MV-4-11 (cell line): ENCODE results near the gene DTD2.
"Not testable (repeated sequence)": the region's sequence is repeated elsewhere in the genome, so short reads cannot be mapped to it uniquely, and the experiment has no call there.

ENCODE experiments used
- DNase-seq: peaks from one replicate; lab custom pipeline; 2025; lab: John Stamatoyannopoulos, UW

Gene DTD2

DNA sequence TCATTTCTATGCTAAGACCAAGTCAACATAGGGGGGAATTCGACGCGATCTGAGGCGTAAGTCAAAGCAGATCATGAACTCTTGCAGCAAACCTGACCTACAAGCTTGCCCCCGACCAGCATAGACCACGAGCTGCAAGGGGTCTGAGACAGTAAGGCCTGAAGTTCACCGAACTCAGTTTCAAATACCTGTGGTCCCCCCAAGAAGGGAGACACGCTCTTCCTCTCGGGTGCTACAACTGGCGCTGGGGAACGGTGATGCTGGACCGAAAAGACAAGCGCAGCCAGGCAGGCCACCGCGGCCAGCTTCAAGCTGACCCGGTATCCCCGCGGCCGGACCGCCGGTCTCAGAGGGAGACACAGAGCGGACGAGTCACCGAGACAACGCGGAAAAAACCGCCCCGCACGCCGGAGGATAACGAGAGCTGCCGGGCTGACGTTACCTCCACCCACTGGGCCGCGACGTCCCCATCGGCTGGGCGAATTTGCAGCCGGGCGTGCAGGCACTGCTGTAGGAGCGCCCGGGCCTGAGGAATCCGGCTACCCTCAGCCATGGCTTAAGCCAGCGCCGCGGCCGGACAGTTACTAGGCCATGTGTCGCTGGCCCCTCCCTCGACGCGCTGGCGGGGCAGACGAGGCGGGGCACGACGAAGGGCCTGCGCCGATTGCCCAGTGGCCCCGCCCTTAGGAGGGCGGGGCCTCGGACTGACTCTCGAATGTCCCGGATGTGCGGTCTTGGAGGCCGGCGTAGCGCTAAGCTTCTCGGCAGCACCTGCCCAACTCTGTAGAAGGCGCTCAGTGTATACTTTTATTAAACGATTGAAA lies at the start of gene DTD2:
Gene DTD2 (minus strand): TSS at position 666 of the 824 bp plus-strand sequence. CDS start 113 bp downstream, at position 553.
- peak; percentile 95 for DNase-seq

DNA sequence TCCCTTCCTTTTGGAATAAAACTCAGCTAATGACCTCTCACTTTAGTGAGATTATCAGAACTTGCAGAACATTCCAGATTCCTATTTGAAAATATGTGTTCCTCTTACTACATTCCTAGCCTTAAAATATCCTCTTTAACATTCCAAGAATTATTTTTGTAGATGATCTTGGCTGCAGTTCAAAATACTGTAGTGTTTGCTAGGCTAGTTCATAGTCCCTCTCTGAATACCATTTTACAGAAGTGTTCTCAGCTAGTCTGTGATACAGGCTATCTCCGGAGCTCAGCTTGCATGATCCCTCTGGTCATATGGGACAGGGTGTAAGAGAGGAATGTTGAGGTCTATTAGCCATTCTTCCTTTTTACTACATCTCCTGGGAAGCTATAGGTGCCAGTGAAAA lies 48.1 kb upstream of the DTD2 start:
- DNase-seq: no peak

DNA sequence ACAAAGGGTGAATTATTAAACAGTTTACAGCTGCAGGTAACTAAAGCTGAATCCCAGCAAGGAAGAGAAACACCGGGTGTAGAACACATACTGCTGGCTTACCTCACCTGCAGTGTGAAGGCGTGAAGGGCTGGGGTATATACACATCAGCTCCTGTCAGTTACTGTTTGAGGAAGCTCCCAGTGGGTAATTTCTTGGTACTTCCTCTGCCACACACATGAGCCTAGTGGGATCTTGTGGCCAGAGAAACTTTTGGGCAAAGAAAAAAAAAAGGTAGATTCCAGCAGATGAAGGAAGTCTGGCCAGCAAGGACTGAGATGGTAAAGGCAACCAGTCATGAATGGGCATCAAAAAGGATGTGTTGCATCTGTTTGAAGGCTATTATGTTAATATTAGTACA lies 44.6 kb upstream of the DTD2 start:
- DNase-seq: no peak

DNA sequence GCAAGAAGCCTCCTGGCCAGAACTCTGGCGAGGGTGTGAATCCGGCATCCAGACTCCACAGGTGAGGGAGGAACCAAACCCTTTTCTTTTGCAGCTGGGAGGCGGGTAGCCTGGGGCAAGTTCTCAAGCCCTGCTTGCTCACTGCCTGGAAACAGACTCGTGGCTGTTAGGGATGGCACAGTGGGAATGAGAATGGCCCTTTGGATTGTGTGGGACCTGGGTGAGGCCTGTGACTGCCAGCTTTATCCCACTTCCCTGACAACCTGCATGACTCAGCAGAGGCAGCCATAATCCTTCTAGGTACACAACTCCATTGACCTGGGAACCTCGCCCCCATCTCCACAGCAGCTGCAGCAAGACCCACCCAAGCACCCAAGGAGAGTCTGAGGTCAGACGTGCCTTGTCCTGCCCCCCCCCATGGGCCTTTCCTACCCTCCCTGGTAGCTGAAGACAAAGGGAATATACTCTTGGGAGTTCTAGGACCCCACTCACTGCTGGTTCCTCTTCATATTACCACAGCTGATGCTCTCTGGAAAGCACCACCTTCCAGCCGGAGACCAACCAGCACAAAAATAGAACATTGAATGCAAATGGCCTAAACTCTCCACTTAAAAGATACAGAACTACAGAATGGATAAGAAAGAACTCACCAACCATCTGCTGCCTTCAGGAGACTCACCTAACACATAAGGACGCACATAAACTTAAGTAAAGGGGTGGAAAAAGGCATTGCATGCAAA lies 35.6 kb upstream of the DTD2 start:
- no peak for DNase-seq

DNA sequence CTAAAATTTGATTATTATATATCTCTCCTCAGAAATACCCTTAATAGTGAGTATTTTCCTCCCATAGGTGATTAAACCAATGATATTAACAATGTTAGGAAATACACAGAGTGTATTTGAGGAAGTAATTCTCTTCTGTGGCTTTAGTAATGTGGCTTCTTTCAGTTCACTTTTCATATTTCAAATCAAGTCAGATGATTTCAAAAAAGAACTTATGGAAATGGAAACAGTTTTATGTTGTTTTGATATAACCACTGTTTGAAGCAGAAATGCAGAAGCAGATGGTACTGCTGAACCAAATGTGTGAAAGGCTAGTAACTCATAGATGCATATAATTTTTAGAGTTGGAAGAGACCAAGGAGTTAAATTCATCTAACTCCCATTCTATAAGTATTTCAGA lies 32.4 kb upstream of the DTD2 start:
- peak; percentile 89 for DNase-seq

DNA sequence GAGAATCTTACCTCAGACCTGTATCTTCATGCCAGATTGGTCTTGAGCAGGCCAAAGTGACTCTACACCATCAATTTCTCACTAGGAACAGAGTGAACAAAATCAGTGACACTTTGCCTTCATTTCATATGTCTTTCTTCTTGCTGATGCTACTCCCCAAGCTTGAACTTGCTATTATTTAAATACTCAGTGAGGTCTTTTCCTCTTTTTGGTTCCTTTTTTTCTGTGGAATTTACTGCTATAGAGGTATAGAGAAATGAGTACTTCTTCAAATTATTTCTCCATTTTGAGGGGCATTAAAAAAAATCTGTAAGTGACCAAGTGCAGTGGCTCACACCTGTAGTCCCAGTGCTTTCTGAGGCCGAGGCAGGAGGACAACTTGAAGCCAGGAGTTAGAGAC lies 30.6 kb upstream of the DTD2 start, which contains the start of gene GPR33:
Gene GPR33 (minus strand): TSS at position 154 of the 400 bp plus-strand sequence. CDS start 4,074 bp downstream, outside the sequence.
- peak; percentile 80 for DNase-seq

DNA sequence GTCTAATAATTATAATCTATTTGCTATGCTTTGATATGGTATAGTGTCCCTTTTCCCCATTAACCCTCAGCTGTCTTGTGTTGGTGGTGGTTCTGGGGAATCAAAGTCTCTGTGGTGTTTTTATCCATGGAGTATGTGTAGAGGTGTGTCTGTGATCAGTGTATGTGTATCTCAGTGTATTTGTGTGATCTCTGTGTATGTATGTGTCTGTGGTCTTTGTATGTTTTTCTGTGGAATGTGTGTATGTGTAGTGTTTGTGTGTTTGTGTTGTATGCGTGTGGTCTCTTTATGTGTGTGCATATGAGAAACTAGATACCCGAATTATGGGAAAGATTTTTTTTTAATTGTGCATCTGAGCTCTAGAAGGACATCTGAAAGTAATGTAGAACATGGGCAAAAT lies 29.5 kb upstream of the DTD2 start:
- no peak for DNase-seq

DNA sequence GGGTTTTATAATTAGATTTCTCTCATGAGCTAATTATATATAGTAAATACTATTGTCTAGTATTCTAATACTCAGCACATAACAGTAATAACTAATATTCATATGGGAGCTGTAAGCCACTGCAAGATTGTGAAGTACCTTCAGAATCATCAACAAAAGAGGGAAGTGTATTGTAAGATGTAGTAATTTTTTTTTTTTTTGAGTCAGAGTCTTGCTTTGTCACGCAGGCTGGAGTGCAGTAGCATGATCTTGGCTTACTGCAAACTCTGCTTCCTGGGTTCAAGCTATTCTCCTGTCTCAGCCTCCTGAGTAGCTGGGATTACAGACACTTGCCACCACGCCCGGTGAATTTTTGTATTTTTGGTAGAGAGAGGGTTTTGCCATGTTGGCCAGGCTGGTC lies 27.4 kb upstream of the DTD2 start:
- peak; percentile 77 for DNase-seq

DNA sequence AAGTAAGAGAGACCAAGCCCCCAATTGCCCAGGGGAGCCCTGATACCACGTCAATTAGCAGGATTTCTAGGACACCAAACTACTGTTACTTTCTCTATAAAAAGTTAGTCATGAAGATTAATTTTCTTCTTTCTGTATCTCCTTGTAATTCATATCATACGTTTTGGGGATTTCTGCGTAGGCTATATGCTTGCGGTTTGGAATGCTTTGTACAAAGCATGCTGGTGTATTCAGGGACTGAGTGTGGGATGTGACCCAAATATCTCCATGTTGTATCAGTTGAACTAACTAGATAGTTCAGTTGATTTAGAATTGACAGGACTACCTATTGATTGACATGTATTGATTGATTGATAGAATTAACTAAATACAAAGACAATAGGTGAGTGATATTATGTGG lies 22.9 kb upstream of the DTD2 start:
- DNase-seq: no peak

DNA sequence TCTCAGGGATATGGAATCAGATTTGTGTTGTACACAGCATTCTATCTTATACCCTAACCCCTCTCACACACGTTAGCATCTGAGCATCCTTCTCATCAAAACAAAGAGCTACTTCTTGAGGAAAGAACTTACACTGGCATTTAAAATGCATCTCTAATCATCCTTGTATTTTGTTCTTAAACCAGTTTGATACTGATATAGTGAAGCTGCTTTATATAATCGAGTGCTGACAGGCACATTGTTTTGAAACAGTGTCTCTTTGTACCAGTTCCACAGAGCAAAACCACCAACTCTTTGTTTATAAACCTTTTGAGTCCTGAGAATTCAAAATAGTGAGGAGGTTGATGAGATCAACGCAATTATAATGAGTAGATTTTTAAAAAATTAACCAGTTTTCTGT lies 21.7 kb upstream of the DTD2 start:
- no peak for DNase-seq

DNA sequence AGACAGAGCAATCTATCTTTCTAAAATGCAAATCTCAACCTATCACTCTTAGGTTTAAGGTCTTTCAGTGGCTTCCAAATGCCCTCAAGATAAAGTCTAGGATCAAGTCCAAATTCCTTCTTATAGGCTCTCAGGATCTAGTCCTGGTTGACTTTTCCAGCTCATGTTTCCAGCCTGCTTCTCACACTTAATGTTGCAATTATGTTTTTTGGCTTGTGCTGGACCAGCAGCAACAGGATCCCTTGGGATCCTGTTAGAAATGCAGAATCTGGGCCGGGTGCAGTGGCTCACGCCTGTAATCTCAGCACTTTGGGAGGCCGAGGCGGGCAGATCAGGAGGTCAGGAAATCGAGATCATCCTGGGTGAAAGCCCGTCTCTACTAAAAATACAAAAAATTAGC lies 19.9 kb upstream of the DTD2 start:
- DNase-seq: no peak

DNA sequence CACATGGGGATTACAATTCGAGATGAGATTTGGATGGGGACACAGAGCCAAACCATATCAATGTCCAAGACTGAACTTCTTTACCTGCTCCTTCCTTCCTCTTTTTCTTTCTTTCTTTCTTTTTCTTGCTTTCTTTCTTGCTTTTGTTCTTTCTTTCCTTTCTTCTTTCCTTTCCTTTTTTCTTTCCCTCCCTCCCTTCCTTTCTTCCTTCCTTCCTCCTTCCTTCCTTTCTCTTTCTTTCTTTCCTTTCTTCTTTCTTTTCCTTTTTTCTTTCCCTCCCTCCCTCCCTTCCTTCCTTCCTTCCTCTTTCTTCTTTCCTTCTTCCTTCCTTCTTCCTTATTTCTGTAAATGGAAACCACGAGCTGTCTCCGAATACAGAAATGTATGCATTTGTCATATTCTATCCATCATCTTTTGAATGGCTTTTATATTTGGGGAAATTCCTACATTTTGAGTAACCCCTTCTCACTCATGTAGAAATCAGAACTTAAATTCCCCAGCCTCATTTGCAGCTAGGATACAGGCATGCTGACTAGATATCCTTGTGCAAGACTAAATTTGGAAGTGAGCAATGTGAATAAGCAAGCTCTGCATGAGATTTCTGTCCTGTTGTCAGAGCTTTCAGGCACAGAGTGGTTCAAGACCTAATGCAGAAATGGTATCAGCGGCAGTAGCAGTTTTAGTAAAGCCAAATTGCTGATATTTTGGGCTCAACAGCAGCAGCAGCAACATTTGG lies 19.0 kb upstream of the DTD2 start:
- no peak for DNase-seq

DNA sequence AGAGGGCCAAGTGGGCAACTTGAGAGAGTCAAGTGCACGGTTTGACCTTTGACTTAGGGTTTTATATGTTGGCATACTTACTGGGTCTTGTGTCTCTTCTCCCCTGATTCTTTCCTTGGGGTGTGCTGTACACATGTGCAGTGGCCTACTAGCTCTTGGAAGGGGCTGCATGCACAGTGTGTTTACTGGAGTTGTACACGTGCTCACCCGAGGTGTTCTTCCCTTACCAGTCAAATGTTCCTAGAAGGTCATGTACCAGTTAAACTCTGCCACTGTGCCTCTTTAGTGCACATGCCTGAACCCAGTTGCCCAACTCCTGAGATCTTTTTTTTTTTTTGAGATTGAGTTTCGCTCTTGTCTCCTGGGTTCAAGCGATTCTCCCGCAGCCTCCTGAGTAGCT lies 9.2 kb upstream of the DTD2 start:
- no peak for DNase-seq

DNA sequence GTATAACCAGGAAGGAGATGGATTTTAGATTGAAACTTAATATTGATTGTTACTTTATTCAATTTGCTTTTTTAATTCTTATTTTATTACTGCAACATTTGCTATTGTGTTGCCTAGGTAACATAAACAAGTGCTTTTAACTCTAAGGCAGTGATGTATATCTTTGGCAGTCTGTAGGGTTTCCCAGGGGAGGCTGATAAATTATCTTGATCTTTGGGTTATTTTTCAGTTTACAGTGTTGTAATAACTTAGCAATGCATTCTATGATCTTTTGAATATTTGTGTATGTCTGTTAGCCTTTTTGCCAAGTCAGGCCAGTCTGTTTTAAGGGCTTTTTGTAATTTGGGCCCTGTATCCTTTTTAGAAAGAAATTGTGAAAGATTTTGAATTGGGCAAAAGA lies 7.8 kb upstream of the DTD2 start:
- no peak for DNase-seq

DNA sequence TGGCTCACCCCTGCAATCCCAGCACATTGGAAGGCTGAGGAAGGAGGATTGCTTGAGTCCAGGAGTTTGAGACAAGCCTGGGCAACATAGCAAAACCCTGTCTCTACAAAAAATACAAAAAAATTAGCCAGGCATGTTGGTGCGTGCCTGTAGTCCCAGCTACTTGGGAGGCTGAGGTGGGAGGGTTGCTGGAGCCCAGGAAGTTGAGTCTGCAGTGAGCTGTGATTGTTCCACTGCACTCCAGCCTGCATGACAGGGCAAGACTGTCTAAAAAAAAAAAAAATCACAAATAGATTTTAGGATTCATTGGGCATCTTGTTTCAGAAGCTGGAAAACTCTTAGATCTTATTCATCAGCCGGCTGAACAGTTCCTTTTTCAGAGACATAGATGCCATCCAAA lies 5.1 kb upstream of the DTD2 start:
- not testable (repeated sequence) for DNase-seq

DNA sequence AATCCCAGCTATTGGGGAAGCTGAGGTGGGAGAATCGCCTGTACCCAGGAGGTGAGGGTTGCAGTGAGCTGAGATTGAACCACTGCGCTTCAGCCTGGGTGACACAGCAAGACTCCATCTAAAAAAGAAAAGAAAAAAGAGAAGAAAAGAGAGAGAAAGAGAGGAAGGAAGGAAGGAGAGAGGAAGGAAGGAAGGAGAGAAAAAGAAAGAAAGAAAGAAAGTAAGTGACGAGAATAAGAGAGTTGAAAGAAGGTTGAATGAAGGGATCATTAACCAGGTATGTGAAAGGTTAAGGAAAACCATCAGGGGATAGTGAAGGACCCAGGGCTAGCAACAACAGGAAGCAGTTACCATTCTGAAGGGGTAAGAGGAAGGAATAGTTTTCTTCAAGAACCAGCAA lies 4.2 kb upstream of the DTD2 start:
- no peak for DNase-seq

DNA sequence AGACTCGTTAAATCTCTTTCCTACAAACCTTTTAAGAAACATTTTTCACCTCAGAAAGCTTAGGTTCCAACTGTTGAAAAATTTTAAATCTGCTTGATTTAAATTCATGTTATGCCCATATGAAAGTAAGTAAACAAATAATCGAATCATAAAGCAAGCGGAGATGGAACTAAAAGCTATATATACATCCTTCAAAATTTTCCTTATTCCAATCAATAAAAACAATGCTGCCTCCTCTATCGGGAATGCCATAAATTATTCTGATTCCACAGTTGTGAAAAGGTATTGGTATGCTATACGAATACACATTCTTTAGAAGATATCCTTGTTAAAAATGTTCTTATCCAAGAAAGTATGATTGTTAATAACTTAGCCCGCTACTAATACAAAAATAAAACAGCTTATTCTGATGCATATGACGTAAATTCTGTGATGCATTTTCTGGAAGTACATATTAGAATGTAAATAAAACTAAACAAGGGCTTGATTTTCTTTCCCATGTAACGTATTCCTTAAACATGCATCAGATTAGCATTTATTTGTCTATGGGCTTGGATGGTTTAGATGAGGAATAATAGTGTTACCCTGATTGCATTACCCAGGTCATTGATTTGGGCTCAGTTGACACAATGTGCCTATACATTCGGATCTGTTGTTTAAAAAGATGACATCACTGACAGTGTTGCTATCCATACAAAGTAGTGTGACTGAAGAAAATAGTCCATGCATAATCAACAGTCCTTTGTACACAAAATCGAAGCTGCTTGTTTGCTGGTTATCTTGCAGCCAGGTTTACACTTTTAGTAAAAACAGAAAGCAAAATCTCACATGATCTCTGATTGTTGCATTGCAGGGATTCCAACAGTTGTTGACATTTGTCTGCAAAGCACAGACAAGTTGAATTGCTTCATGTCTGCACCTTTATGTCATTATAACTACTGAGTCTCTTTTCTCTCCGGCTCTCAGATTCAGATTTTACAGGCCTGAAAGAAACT lies 656 bp upstream of the DTD2 start:
- no peak for DNase-seq

DNA sequence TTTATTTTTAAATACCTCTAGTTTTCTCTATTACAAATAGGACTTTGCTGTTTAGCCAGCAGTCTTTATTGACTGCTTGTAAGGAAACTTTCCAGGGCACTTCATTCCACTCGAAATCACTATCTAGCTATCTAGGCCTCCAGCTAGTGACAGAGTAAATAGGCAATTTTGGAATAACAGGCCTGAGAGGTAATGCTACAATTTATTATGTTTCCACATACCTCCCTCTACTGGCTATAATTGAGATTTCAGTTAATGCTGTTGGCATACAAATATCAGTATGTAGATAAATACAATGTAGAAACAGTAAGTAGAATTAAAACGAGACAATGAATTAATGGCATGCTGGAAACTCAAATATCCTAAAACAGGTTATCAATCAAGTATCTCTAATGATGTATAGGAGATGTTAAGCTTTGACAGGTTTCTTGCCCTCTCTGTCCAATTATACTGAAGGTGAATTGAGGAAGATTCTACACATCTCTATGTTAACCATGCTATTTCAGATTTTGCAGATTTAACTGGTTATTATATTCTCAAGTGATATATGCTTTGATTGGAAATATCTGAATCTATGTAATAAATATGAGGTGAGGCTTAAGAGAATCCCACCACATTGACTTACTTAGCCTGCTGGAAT lies 7.2 kb downstream of the DTD2 start:
- peak; percentile 15 for DNase-seq

DNA sequence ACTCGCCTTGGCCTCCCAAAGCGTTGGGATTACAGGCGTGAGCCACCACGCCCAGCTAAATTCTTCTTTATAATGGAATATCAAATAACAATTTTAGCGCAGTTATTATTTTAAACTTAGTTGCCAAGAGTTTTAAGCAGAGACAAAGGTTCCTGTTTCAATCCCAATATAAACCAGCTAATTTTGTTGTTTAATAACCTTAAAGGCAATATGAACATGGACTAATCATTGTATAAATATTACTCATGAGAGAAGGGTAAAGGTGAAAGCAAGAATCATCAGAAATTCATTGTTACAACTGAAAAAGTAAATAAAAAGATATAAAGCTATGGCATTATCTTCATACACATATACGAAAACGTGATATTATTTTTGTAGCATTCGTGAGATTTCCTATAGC lies 8.2 kb downstream of the DTD2 start:
- DNase-seq: no peak

DNA sequence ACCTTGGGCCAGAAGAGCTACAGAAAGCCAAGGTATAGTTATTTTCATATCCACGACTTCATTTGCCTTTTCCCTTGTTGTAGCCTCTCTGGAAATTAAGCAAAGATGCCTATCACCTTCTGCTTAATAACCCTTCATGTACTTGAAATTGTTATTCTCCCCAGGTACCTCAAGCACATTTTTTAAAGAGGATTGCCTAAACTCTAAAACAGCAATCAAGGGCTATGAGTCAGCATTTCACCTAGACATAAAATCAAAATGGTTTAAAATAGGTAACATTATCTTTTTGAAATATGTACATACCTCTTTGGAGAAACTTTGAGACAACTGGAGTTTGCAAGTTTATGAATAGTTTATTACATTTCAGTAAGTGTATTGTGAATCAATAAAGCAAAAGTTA lies 11.6 kb downstream of the DTD2 start:
- DNase-seq: no peak

DNA sequence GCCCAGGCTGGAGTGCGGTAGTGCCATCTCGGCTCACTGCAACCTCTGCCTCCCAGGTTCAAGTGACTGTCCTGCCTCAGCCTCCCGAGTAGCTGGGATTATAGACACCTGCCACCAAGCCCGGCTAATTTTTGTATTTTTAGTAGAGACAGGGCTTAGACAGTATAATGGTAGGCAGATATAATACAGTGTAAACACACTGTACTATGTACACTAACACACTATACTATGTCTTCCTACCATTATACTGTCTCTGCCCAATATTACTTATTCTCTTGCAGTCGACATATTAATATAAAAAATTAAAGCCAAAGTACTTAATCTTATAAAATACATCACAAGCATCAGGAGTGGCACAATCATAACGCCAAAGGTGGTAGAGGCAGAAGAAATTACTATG lies 15.0 kb downstream of the DTD2 start:
- no peak for DNase-seq
